Panc1 (cell line): ENCODE results near the gene KASH5.

ENCODE experiments used
- CTCF ChIP-seq: fragments of 450-650 bp; IDR thresholded peaks from 2 replicates; pipeline ENCODE4 v1.5.1; 2017; ENCODE audit warnings: mild to moderate bottlenecking
- POLR2AphosphoS5 ChIP-seq: IDR thresholded peaks from 2 replicates; pipeline ENCODE4 v1.6.1; 2012; ENCODE audit warnings: mild to moderate bottlenecking, low read depth, low read length, moderate library complexity
- REST ChIP-seq, 2 experiments: IDR thresholded peaks; 2 replicates each; pipeline ENCODE4 v1.6.1; 2011 to 2012; ENCODE audit warnings: low read depth in 2 of 2, control low read depth in 1 of 2, low read length in 1 of 2, mild to moderate bottlenecking in 1 of 2, moderate library complexity in 1 of 2; ENCODE audit not compliant: insufficient read depth in 1 of 2
- SIN3A ChIP-seq: IDR thresholded peaks from 2 replicates; pipeline ENCODE4 v1.6.1; 2012; ENCODE audit warnings: low read depth, mild to moderate bottlenecking, low read length, moderate library complexity, borderline replicate concordance; ENCODE audit not compliant: insufficient read depth
- TCF7L2 ChIP-seq: IDR thresholded peaks from 2 replicates; pipeline ENCODE4 v1.6.1; 2011; ENCODE audit warnings: mild to moderate bottlenecking, low read depth, low read length, inconsistent platforms

GRCh38 chr19:49427339-49427738, 39.3 kb downstream of the KASH5 start:
- TF ChIP-seq CTCF: no peak
- no peak for TF ChIP-seq POLR2AphosphoS5
- TF ChIP-seq TCF7L2: no peak
- no peak for TF ChIP-seq REST (IDR thresholded peaks at IDR 0.05; ENCODE audit: insufficient read depth in 1 of 2, low read depth in 2 of 2, low read length in 1 of 2)
- no peak for TF ChIP-seq SIN3A
